GM18505 (cell line): ENCODE data around the gene THSD4.
"Not testable (repeated sequence)": the region's sequence is repeated elsewhere in the genome, so short reads cannot be mapped to it uniquely, and the experiment has no call there.

Experiments used
- ATAC-seq: cut with Tn5 transposase; IDR thresholded peaks from one replicate; pipeline ENCODE4 v1.9.1; 2021; ENCODE audit not compliant: unreplicated experiment
- POLR2A ChIP-seq: IDR thresholded peaks from 4 replicates; pipeline ENCODE4 v1.6.1; 2011; ENCODE audit warnings: borderline replicate concordance; ENCODE audit not compliant: insufficient read depth, insufficient read length; ENCODE audit errors: extremely low read depth

Gene THSD4

DNA sequence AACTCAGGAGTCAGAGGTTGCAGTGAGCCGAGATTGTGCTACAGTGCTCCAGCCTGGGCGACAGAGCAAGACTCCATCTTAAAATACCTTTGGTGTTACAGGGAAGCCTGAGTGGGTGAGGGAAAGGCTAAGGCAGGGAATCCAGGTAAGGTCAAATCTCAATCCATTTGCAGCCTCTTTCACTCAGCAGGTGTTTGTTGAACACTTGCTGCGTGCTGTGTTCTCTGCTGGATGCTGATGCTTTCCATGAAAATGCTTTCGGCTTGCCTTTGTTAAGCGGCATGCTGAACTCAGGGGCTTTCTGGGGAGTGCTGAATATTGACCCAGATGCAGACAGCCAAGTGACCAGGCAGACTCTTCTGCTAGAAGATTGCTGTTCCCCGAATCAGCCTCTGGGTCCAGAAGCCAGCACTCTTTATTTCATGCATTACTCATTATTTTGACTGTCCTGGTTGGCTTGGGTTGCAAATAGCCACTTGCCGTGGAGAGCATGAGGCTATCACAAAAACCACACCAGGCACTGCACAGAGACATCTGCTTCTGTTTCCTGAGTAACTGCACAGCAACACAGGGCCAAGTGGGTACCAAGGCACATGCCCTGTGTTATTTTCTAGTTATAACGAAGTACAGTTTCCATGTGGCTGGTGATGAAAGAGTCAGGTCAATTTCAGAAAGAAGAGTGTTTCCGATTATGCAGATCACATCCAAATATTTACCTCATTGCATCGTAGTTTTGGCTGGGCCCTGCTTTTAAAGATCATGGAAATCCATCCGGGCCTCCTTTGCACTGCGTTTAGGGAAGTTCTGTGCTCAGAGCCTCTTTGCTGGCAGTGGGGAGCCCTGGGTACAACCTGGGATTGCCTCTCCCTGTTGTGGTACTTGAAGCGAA, 88.6 kb downstream of the THSD4 start:
- no peak for TF ChIP-seq POLR2A
- no peak for ATAC-seq

DNA sequence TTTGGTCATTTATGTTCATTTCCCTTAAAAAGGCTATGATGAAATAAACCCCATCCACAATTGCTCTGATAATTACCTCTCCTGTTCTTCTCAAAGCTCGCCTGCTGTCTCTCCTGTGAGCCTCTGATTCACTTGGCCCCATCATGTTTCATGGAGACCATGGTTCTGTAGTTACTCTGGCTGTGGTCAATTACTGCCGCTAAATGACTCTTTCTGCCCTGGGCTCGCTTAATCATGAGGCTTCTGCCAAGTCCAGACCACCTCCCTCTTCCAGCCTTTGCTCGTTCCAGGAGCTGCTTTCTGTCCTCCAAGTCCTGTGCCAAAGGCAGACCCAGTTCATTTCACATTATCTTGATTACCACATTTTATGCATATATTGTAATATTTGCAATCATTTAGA, 91.9 kb downstream of the THSD4 start:
- TF ChIP-seq POLR2A: no peak
- ATAC-seq: no peak

DNA sequence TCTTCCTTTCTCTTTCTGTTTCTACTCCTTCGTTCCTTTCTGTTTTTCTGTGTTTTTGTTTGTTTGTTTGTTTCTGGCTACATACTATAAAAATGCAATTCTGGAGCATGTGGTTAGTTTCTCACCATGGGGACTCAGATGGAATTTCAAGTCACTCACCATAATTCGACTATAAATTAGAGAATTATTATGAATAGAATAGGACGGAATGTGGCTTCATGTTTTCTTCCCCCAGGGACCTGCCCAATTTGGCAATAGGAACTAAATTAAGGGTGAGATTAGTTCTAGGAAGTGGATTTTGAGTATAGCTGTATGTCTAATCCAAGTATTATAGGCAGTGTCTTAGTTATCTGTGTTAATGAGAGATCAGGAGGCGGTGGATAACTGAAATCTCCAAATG, 96.9 kb downstream of the THSD4 start:
- no peak for ATAC-seq

DNA sequence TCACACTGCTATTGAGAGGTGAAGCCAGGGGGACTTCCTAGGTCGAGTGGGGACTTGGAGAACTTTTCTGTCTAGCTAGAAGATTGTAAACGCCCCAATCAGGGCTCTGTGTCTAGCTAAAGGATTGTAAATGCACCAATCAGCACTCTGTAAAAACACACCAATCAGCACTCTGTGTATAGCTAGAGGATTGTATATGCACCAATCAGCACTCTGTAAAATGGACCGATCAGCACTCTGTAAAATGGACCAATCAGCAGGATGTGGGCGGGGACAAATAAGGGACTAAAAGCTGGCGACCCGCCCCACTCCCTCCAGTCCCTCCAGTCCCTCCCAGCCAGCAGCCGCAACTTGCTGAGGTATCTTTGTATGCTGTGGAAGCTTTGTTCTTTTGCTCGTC, 98.7 kb downstream of the THSD4 start:
- ATAC-seq: not testable (repeated sequence)

More for the DNA sequence above, 96.9 kb downstream of the THSD4 start:
- no peak for TF ChIP-seq POLR2A

DNA sequence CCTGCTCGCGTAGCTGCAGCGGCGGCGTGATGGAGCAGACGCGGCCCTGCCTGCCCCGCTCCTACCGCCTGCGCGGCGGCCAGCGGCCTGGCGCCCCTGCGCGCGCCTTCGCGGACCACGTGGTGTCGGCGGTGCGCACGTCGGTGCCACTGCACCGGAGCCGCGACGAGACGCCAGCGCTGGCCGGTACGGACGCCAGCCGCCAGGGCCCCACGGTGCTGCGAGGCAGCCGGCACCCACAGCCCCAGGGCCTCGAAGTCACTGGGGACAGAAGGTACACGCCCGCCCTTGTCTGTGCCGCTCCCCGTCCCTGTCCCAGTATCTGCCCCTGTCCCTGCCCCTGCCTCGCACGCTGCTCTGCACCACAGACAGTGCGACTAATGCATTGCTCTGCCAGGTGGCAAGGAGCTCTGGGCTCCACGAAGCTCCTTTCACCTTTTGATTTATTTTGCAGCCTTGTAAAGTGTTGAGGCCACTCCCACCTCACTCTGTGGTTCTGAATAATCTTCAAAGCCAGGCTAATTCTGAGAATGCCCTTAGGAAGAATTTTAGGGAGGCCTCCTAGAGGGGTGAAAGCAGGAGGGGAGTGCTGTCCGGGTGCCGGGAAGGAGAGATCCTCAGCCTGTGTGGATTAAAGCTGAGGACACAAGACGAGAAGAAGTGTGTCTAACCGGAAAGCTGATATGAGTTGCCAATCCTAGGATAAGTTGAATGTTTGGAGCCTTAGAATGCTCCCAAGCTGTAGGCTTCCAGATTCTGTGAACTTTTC, 100.0 kb downstream of the THSD4 start:
- no peak for ATAC-seq
- TF ChIP-seq POLR2A: no peak

DNA sequence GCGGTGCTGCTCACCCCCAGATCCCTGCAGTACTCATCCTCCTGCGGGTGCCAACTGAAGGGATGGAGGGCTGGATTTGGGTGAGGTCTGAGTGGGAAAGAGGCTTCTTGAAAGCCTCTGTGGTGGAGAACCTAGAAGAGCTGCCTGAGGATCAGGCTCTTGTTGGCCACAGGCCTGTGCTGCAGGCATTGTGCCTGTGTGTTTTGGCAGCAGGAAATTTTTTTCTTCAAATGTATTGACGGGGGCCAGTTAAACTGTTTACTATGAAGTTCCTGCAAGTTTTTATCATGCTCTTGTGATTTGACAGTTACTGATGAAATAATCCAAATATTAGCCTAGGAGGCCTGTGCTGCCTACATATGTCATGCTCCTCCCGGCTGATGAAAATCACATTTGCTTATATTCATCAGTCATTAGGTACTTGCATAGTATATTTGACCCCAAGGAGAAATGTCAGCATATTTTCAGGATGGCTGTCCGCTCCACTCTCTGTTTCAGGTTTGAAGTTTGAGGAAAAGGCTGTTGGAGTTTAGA, 103.1 kb downstream of the THSD4 start:
- TF ChIP-seq POLR2A: no peak
- ATAC-seq: no peak

DNA sequence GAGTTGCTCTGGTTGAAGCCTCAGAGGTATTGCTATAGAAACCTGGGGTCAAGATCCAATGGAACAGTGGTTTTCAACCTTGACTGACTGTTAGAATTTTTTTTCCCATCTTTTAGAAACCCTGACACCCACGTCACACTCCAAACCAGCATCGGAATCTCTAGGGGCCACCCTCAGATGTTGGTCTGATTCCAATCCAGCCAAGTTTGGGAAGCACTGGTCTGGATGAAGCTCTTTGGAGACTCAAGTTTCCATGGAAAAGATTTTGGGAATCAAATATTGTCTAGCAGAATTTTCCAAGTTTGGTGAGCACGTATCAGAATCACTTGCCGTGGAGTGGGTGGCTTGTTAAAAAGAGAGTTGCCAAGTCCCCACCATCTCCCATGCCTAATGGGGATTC, 103.8 kb downstream of the THSD4 start:
- no peak for TF ChIP-seq POLR2A
- no peak for ATAC-seq

DNA sequence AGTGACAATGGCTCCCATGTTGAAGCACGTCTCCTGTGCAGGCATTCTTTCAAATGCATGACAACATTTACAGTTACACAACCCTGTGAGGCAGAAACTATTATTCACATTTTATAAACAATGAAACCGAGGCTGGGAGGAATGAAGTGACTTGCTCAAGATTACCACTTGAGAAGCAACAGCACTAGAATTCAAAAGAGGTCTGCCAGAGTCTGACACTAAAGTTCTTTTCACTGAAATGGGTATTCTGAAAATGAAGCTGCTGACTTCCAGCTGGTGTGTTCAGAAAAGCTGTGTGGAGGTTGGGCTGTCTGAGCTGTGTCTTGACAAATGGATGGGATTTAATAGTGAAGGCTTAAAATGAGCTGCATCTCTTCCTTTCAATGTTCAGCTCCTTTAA, 104.4 kb downstream of the THSD4 start:
- TF ChIP-seq POLR2A: no peak
- no peak for ATAC-seq

DNA sequence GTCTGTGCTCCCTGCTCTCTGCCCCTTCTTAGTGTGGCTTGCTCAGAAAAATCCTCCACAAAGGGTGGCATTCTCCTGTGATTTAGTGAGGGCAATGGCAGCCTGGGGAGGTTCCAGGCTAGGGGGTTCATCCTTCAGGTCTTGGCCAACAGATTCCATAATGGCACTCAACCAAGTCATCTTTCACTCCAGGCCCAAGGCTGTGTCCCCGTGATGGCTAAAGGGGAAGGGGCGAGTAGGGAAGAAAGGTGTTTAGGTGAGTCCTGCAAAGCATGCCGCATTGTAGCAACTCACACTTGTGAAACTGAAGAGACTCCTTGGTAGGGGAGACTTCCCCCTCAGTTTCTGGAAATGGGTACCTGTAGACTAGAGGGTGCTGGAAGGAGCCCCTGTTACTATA, 105.6 kb downstream of the THSD4 start:
- no peak for TF ChIP-seq POLR2A
- no peak for ATAC-seq

DNA sequence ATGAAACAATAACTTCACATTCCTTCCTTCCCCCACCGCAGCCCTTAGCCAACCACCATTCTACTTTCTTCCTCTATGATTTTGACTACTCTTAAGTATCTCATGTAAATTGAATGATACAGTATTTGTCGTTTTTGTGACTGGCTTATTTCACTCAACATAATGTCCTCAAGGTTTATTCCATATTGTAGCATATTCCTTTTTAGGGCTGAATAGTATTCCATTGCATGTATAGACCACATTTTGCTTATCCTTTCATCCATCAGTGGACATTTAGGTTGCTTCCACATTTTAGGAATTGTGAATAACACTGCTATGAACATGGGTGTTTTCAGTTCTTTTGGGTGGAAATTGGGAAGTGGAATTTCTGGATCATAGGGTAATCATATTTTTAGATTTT, 106.1 kb downstream of the THSD4 start:
- ATAC-seq: no peak
- TF ChIP-seq POLR2A: no peak

DNA sequence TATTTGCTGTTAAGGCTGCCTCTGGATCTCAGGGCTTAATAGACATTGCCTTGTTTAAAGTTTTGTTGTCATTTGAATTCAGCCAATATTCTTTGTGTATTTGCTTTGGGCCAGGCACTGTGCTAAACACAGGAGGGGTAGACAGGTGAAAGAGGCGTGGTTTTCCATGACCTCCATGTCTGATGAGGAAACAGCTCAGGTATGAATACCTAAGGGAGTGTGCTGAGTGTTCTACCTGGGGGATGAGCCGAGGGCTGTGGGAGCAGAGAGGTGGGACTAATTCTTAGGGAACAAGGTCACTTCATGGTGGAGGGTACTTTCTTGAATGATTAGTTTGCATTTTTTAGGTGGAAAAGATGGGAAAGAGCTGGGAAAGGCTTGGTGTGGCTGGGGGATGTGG, 108.2 kb downstream of the THSD4 start:
- no peak for ATAC-seq

DNA sequence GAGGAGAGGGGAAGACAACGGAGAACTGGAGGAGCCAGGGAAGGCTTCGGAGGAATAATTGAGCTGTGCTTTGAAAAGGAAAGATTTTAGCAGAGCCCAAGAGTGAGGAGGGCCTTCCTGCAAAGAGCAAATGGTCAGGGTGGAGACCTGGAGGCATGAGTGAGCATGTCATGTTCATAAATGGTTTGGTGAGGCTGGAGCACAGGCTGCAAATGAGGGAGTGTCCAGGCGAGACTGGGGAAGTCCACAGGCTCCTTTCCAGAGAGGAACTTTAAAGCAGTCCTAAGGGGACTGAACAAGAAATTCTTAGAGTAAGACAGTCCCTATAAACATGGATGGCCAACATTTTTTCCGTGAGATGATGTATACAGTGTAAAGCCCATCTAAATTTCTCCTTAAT, 108.8 kb downstream of the THSD4 start:
- no peak for ATAC-seq
- no peak for TF ChIP-seq POLR2A

More for the DNA sequence above, 108.2 kb downstream of the THSD4 start:
- TF ChIP-seq POLR2A: no peak

DNA sequence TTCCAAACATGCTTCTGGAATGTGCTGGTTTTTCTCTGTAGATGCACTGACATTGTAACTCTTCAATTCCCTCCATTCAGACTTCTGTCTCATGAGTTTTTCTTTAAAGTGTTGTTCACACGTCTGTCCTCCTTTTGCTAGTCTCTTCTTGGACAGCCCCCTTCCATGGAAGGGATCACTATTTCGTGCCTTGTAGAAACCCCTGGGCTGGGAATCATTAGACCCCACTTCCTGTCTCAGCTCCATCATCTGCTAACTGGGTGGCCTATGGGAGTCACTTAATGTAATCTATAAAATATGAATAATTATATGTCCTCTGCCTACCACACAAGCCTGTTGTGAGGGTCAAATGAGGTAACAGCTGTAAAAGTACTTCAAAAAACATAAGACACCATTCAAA, 110.6 kb downstream of the THSD4 start:
- no peak for TF ChIP-seq POLR2A
- ATAC-seq: no peak
